Vagina (tissue), 2 donors: ENCODE measurements around the gene CCDC194.

Experiments
- POLR2A ChIP-seq, 2 donors: fragments of 450-650 bp; IDR thresholded peaks; one replicate each; pipeline ENCODE4 v1.6.1; 2017; ENCODE audit warnings: antibody characterized with exemption in 2 of 2, mild to moderate bottlenecking in 2 of 2, moderate library complexity in 2 of 2
- TF ChIP-seq, protein P1 (sequence below), 3 experiments: fragments of 450-650 bp in 2 of 3; fragments of 200-600 bp in 1 of 3; sonication (generic) in 1 of 3; IDR thresholded peaks; one replicate each; pipeline ENCODE4 v1.5.1; 2017 to 2019; ENCODE audit warnings: antibody characterized with exemption in 3 of 3, mild to moderate bottlenecking in 2 of 3, moderate library complexity in 2 of 3

- TF ChIP-seq POLR2A (IDR thresholded peaks at IDR 0.05) = no peak
- TF ChIP-seq, protein P1, sequence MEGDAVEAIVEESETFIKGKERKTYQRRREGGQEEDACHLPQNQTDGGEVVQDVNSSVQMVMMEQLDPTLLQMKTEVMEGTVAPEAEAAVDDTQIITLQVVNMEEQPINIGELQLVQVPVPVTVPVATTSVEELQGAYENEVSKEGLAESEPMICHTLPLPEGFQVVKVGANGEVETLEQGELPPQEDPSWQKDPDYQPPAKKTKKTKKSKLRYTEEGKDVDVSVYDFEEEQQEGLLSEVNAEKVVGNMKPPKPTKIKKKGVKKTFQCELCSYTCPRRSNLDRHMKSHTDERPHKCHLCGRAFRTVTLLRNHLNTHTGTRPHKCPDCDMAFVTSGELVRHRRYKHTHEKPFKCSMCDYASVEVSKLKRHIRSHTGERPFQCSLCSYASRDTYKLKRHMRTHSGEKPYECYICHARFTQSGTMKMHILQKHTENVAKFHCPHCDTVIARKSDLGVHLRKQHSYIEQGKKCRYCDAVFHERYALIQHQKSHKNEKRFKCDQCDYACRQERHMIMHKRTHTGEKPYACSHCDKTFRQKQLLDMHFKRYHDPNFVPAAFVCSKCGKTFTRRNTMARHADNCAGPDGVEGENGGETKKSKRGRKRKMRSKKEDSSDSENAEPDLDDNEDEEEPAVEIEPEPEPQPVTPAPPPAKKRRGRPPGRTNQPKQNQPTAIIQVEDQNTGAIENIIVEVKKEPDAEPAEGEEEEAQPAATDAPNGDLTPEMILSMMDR (IDR thresholded peaks at IDR 0.05) = peak; percentile 86 to 93 (median 91)
Measured at GRCh38 chr19:17346109-17346671, 47.8 kb downstream of the CCDC194 start.
